MM.1S (cell line): ENCODE measurements around the gene CRIP2.

Experiments used
- EZH2 ChIP-seq: fragments of 300-600 bp; sonication (generic); optimal IDR thresholded peaks from 2 replicates; pipeline ENCODE3; 2017; ENCODE audit warnings: low read depth, mild to moderate bottlenecking, antibody characterized with exemption, low read length, mixed read lengths
- EZH2phosphoT487 ChIP-seq: fragments of 300-600 bp; sonication (generic); IDR thresholded peaks from 2 replicates; pipeline ENCODE4 v1.6.1; 2018; ENCODE audit warnings: antibody characterized with exemption, low read length
- TF ChIP-seq, protein P1 (sequence below): fragments of 300-600 bp; sonication (generic); IDR thresholded peaks from 2 replicates; pipeline ENCODE4 v1.5.1; 2016; ENCODE audit warnings: antibody characterized with exemption, low read length, mixed read lengths

DNA sequence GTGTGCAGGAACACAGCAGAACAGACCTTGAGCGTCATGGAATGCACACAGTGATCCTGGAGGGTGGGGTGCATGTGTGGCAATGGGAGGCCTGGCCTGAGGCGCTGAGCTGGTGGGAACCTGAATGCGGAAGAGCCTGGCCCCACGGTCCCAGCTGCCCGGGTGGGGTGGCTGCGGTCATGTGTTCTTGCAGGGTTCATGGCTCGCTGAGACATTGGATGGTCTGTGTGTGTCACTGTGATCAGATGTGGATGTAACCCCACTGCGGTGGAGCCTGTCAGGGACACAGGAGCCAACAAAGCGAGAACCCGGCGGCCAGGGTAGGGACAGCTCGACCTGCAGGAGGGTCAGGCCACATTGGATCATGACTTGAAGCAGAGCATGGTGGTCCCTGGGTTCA, 31.8 kb upstream of the CRIP2 start:
- TF ChIP-seq, protein P1, sequence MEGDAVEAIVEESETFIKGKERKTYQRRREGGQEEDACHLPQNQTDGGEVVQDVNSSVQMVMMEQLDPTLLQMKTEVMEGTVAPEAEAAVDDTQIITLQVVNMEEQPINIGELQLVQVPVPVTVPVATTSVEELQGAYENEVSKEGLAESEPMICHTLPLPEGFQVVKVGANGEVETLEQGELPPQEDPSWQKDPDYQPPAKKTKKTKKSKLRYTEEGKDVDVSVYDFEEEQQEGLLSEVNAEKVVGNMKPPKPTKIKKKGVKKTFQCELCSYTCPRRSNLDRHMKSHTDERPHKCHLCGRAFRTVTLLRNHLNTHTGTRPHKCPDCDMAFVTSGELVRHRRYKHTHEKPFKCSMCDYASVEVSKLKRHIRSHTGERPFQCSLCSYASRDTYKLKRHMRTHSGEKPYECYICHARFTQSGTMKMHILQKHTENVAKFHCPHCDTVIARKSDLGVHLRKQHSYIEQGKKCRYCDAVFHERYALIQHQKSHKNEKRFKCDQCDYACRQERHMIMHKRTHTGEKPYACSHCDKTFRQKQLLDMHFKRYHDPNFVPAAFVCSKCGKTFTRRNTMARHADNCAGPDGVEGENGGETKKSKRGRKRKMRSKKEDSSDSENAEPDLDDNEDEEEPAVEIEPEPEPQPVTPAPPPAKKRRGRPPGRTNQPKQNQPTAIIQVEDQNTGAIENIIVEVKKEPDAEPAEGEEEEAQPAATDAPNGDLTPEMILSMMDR: no peak
- TF ChIP-seq EZH2phosphoT487 (no peak), EZH2 (no peak)
